ENCODE results near the gene CYP39A1.

DNA sequence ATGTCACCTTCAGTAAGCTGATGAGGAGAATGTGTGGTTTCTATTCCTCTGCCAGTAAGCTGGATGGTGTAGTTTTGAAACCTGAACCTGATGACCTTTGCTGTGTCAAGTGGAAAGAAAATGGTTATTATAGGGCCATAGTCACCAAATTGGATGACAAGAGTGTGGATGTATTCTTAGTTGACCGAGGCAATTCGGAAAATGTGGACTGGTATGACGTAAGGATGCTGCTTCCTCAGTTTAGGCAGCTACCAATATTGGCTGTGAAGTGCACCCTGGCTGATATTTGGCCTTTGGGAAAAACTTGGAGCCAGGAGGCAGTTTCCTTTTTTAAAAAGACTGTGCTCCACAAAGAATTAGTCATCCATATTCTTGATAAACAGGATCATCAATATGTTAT lies 37.0 kb upstream of the CYP39A1 start:
- TF ChIP-seq TAF1 (IDR thresholded peaks at IDR 0.05; ENCODE audit: borderline replicate concordance, low read depth, low read length): no peak
- TF ChIP-seq POLR2A (IDR thresholded peaks at IDR 0.05; ENCODE audit: low read depth, low read length): no peak
- no peak for TF ChIP-seq POLR2AphosphoS5 (IDR thresholded peaks at IDR 0.05; ENCODE audit: low read depth, low read length)

Data from GM12892 (cell line).